Medulla oblongata (tissue), 1 donor: ENCODE data around the gene BCAS3.
"Not testable (repeated sequence)": the region's sequence is repeated elsewhere in the genome, so short reads cannot be mapped to it uniquely, and the experiment has no call there.

Source experiments
- DNase-seq: peaks from one replicate; pipeline ENCODE4 v3.0.0-alpha.2; 2015; ENCODE audit errors: extremely low spot score

BCAS3 gene

GRCh38 chr17:60677308-60678117 lies at the start of gene BCAS3:
TSS of gene BCAS3 (plus strand) at chr17:60677851.
- peak; percentile 100 for DNase-seq

GRCh38 chr17:60628252-60628889 lies 49.3 kb upstream of the BCAS3 start:
- no peak for DNase-seq

GRCh38 chr17:60629120-60629519 lies 48.5 kb upstream of the BCAS3 start:
- no peak for DNase-seq

GRCh38 chr17:60630352-60630751 lies 47.3 kb upstream of the BCAS3 start:
- DNase-seq: peak; percentile 37

GRCh38 chr17:60631119-60631518 lies 46.5 kb upstream of the BCAS3 start:
- no peak for DNase-seq

GRCh38 chr17:60637683-60638082 lies 40.0 kb upstream of the BCAS3 start:
- no peak for DNase-seq

GRCh38 chr17:60639019-60639330 lies 38.7 kb upstream of the BCAS3 start:
- DNase-seq: no peak

GRCh38 chr17:60640503-60640902 lies 37.1 kb upstream of the BCAS3 start:
- no peak for DNase-seq

GRCh38 chr17:60641126-60641525 lies 36.5 kb upstream of the BCAS3 start:
- no peak for DNase-seq

- DNase-seq: peak; percentile 95
Measured at GRCh38 chr17:60641810-60642220, 35.8 kb upstream of the BCAS3 start.

- peak; percentile 47 for DNase-seq
Measured at GRCh38 chr17:60645918-60646523, 31.6 kb upstream of the BCAS3 start.

GRCh38 chr17:60646701-60647100 lies 30.9 kb upstream of the BCAS3 start:
- DNase-seq: no peak

GRCh38 chr17:60647705-60648104 lies 29.9 kb upstream of the BCAS3 start:
- DNase-seq: no peak

- no peak for DNase-seq
Measured at GRCh38 chr17:60652454-60653247, 25.0 kb upstream of the BCAS3 start.

- no peak for DNase-seq
Measured at GRCh38 chr17:60653569-60653968, 24.1 kb upstream of the BCAS3 start.

- peak; percentile 51 for DNase-seq
Measured at GRCh38 chr17:60656499-60656898, 21.2 kb upstream of the BCAS3 start.

GRCh38 chr17:60659156-60659555 lies 18.5 kb upstream of the BCAS3 start:
- DNase-seq: peak; percentile 54

- DNase-seq: no peak
Measured at GRCh38 chr17:60661489-60661888, 16.2 kb upstream of the BCAS3 start.

- no peak for DNase-seq
Measured at GRCh38 chr17:60664022-60664421, 13.6 kb upstream of the BCAS3 start.

- no peak for DNase-seq
Measured at GRCh38 chr17:60665602-60666001, 12.0 kb upstream of the BCAS3 start.

- not testable (repeated sequence) for DNase-seq
Measured at GRCh38 chr17:60668741-60669140, 8.9 kb upstream of the BCAS3 start.

GRCh38 chr17:60671482-60671881 lies 6.2 kb upstream of the BCAS3 start:
- DNase-seq: no peak
